ENCODE measurements around the gene LSR.
A peak's percentile ranks its signal among the peaks of the same experiment; 100 is the strongest.

Gene LSR

GRCh38 chr19:35249146-35249847, 495 bp downstream of the LSR start:
- DNase-seq = no peak

- DNase-seq = no peak
Observed at GRCh38 chr19:35249848-35250711, 1.3 kb downstream of the LSR start.

- DNase-seq = no peak
Observed at GRCh38 chr19:35251456-35251855, 2.7 kb downstream of the LSR start.

DNA sequence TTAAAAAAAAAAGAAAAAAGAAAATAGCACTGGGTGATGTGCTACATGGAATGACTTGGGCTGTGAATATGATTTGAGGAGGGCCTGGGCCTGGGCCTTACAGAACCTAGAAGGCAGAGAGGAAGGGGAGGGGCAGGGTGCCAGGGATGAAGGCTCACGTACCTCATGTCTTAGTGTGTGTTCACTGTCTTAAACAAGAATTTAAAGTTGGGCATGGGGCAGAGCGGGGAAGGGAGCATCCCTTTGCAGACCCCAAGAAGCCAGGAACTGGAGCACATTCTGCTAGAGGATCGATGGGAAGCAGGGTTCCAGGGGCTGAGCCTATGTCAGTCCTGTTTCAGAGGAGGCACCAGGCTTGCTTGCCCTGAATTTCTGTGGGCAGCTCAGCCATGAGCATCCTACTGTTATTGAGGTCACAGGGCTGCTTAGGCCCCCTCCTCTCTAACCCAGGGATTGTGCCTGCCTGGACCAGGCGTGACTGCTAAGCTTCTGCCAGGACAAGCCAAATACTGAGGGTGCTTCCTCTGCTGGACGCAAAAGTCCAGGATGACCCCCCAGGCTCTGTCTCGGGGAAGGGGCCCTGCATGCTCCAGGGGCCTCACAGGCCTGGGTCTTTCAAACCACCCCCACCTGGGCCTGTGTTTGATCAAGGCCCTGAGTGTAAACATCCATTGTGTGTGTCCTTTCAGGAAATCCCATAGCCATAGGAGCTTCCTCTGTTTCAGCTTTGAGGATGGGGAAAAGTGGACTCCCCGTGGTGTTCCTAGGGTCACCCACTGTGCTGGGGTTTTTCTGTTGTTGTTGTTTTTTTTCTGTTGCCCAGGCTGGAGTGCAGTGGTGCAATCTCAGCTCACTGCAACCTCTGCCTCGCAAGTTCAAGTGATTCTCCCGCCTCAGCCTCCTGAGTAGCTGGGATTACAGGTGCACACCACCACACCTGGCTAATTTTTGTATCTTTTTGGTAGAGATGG, 4.8 kb downstream of the LSR start:
- no peak for DNase-seq

DNA sequence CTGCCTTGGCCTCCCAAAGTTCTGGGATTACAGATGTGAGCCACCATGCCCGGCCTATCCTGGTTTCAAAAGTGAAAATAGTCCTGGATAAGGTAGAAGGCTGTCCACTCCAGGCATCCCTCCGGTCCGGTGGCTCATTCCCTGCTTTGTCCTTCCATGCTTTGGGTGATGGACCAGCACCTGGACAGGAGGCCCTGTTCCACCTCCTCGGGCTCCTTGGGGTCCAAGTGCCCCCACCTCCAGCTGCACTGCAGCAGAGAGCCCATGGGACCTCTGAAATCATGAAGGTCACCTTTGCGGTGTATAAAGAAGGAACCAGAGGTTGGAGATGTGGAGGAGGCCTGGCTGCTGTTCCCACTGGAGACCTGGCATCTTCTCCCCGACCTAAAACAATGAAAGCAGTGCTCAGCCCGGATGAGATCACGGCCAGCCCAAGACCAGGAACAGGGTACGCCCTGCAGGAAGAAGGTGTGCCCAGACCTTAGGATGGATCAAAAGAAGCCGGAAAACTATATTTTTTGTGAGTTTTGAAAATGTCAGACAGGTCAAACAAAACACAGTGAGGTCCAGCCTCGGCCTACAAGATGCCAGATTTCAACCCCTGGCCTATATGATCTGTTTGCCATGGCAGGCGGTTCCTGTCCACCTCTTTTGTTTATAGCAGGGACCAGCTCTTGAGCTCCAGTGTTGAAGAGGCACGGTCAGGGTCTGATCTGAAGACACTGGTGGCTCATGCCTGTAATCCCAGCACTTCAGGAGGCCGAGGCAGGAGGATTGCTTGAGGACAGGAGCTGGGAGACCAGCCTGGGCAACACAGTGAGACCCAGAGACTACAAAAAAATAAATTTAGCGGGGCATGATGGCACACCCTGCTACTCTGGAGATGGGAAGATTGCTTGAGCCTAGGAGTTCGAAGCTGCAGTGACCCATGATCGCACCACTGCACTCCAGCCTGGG, 5.8 kb downstream of the LSR start:
- no peak for DNase-seq

- DNase-seq = no peak
Observed at GRCh38 chr19:35256566-35256965, 7.8 kb downstream of the LSR start.

- DNase-seq = no peak
Observed at GRCh38 chr19:35257113-35257461, 8.3 kb downstream of the LSR start.

DNA sequence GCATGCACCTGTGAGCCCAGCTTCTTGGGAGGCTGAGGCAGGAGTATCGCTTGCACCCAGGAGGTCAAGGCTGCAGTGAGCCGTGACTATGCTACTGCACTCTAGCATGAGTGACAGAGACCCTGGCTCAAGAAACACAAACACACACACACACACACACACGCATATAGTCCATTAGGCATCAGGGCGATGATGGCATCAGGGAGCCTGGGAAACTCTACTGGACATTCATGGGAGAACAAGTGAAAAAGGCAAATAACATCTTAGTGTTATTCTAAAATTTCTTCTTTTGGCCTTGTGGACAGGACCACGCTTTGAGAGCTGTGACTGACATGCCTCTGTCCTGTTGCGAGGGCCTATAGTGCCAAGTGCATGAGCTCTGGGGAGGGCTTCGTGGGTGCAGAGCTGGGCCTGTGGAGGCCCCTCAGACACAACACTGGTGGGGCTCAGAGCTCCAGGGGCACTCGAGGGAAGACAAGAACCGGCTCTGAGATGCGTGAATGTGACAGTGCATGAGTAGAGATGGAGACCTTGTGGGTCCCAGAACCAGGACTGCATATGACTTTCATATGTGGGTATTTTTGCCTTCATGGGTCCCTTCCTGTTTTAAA, 12.0 kb downstream of the LSR start:
- DNase-seq = no peak

DNA sequence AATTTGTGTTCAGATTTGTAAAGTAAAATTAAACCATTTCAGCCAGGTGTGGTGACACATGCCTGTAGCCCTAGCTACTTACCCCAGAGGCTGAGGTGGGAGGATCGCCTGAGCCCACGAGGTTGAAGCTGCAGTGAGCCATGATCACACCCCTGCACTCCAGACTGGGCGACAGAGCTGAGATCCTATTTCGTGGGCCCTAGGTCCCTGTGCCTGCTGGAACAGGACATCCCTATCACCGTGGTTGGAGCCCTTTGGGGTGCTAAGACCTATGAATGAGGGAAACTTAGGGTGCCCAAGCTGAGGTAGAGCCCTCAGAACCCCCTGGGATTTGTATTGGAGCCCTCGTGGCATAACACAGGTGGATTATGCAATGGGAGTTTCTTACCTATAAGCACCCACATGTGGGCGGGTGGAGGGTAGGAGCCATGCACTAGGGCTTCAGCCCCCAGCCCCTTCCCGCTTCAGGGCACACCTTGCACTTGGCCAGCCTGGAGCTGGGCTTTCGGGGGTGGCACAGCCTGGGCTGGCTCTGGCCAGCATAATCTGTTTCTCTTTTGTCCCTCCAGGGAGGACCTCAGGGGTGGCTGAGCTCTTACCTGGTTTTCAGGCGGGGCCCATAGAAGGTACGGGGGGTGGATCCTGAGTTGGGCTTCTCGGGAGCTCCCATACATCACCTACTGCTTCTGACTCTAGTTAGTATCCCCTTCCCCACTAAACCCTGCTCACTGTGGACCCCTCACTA, 12.7 kb downstream of the LSR start:
- DNase-seq = no peak

- no peak for DNase-seq
Observed at GRCh38 chr19:35262101-35262761, 13.4 kb downstream of the LSR start.

- DNase-seq = peak; percentile 32
Observed at GRCh38 chr19:35264268-35265125, 15.7 kb downstream of the LSR start.

- no peak for DNase-seq
Observed at GRCh38 chr19:35265126-35265899, 16.5 kb downstream of the LSR start.

DNA sequence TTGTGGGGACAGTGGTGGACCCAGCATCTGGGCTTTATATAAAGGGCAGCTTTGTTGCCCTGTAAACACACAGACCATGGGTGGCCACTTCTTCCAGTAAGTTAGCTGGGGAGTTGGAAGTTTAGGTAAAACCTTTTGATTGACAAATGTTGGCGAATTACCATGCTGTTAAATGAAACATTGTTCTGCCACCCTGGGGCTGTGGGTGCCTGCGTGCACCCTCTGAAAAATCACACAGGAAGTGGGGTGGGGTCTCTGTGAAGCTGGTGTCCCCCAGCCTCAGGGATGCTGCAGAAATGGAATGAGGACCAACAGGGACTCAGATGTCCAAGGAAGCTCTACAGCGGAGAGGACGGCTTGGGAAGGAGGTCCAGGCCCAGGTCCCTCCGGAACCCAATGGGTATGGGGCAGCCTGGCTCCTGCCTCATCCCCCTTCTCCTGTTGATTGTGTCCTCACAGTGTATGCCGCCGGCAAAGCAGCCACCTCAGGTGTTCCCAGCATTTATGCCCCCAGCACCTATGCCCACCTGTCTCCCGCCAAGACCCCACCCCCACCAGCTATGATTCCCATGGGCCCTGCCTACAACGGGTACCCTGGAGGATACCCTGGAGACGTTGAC, 17.2 kb downstream of the LSR start:
- no peak for DNase-seq

DNA sequence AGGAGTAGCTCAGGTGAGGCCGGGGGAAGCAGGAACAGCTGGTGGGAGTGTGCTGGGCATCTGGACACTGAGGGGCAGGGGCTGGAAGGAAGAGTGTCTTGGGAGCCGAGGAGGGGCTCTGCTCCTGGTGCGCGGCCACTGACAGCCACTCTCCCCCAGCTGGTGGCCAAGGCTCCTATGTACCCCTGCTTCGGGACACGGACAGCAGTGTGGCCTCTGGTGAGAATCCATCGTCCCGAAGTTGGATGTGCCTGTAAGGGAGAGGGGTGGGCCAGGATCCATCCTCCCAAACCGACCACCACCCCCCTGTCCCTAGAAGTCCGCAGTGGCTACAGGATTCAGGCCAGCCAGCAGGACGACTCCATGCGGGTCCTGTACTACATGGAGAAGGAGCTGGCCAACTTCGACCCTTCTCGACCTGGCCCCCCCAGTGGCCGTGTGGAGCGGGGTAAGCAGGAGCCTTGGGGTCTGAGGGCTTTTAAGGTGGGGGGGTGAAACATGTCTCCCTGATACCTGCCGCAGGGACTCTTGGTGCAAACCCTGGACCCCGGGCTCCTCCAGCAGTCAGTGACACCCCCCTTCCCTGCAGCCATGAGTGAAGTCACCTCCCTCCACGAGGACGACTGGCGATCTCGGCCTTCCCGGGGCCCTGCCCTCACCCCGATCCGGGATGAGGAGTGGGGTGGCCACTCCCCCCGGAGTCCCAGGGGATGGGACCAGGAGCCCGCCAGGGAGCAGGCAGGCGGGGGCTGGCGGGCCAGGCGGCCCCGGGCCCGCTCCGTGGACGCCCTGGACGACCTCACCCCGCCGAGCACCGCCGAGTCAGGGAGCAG, 17.9 kb downstream of the LSR start:
- DNase-seq = no peak

DNA sequence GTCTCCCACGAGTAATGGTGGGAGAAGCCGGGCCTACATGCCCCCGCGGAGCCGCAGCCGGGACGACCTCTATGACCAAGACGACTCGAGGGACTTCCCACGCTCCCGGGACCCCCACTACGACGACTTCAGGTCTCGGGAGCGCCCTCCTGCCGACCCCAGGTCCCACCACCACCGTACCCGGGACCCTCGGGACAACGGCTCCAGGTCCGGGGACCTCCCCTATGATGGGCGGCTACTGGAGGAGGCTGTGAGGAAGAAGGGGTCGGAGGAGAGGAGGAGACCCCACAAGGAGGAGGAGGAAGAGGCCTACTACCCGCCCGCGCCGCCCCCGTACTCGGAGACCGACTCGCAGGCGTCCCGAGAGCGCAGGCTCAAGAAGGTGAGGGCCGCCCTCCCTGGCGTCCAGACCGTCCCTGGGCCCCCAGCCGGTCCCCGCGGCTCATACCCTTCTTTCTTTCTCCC, 18.6 kb downstream of the LSR start:
- peak; percentile 78 for DNase-seq

GRCh38 chr19:35267818-35268535, 19.2 kb downstream of the LSR start:
- DNase-seq = peak; percentile 84
